Endothelial cell of umbilical vein (primary cell): ENCODE results near the gene PHOSPHO1. TPM values are rescaled to one million over a fixed set of nuclear protein-coding genes. Genes with fewer than 3 reads are reported as not detected.

ENCODE experiments used
- BruUV-seq: library from RNA; stranded (reverse); fragments of 400-500 nt; replicated peaks from 2 replicates; lab custom pipeline; 2021; lab: Mats Ljungman, UMichigan
- CTCF ChIA-PET: fragments of 300-600, 350-600 bp; sonication (Branson Sonifier 250); formaldehyde crosslinking; loops from one replicate; lab custom pipeline; 2021; ENCODE audit warnings: antibody characterized with exemption, inconsistent platforms; lab: Charles Lee
- POLR2A ChIA-PET: fragments of 300-600, 350-600 bp; sonication (Branson Sonifier 250); formaldehyde crosslinking; loops from one replicate; lab custom pipeline; 2021; ENCODE audit warnings: antibody characterized with exemption, inconsistent platforms; lab: Charles Lee
- DNase-seq: peaks from one replicate; pipeline ENCODE4 v3.0.0-alpha.2; 2011; ENCODE audit warnings: low read depth, low spot score
- FAIRE-seq: peaks from 2 replicates; lab custom pipeline; 2011; peaks lifted over from hg19 to GRCh38; lab: Jason Lieb, UNC
- H2AFZ ChIP-seq: 2 replicates; pipeline ENCODE4 v1.6.0; 2012; ENCODE audit warnings: low read depth, low read length, control low read depth, inconsistent platforms
- H3K27ac ChIP-seq: 2 replicates; pipeline ENCODE4 v1.5.1; 2011; ENCODE audit warnings: low read depth, mild to moderate bottlenecking, control low read depth, low read length, moderate library complexity; ENCODE audit not compliant: insufficient read depth
- H3K27me3 ChIP-seq, 2 experiments: 2 replicates each; pipeline versions ENCODE4 v1.6.0 to v1.6.1; 2011; ENCODE audit warnings: low read length in 2 of 2, mixed read lengths in 1 of 2; ENCODE audit not compliant: control insufficient read depth in 2 of 2, insufficient read depth in 2 of 2
- H3K36me3 ChIP-seq, 2 experiments: 2 replicates in 1 of 2; 3 replicates in 1 of 2; pipeline ENCODE4 v1.5.1; 2011; ENCODE audit warnings: low read length in 2 of 2, mild to moderate bottlenecking in 1 of 2, moderate library complexity in 1 of 2; ENCODE audit not compliant: control insufficient read depth in 2 of 2, insufficient read depth in 2 of 2; ENCODE audit errors: extremely low read depth in 1 of 2
- H3K4me1 ChIP-seq: 3 replicates; pipeline ENCODE4 v1.5.1; 2011; ENCODE audit warnings: mild to moderate bottlenecking, low read length; ENCODE audit not compliant: control insufficient read depth, insufficient read depth; ENCODE audit errors: extremely low read depth
- H3K4me2 ChIP-seq: 2 replicates; pipeline ENCODE4 v1.6.1; 2011; ENCODE audit warnings: low read length, control low read depth, mixed read lengths; ENCODE audit not compliant: insufficient read depth
- H3K4me3 ChIP-seq, 3 experiments: fragments of 200-600 bp in 1 of 3; sonication (generic), shearing (Covaris generic) in 1 of 3; replicated peaks in 1 of 3; 2 replicates each; pipeline ENCODE4 v1.5.1; 2011 to 2016; ENCODE audit warnings: control low read depth in 3 of 3, low read length in 3 of 3, mild to moderate bottlenecking in 2 of 3, inconsistent platforms in 1 of 3, low read depth in 1 of 3, moderate library complexity in 1 of 3; ENCODE audit not compliant: insufficient read depth in 1 of 3
- H3K79me2 ChIP-seq: 2 replicates; pipeline ENCODE4 v1.6.0; 2012; ENCODE audit warnings: low read length, inconsistent platforms; ENCODE audit not compliant: control insufficient read depth, insufficient read depth
- H3K9ac ChIP-seq: replicated peaks from 2 replicates; pipeline ENCODE3; 2011; ENCODE audit warnings: low read length, control low read depth; ENCODE audit not compliant: insufficient read depth; ENCODE audit errors: extremely low read depth
- H3K9me1 ChIP-seq: replicated peaks from 3 replicates; pipeline ENCODE4 v1.6.0; 2011; ENCODE audit warnings: mild to moderate bottlenecking, low read length; ENCODE audit not compliant: control insufficient read depth, insufficient read depth; ENCODE audit errors: extremely low read depth
- H3K9me3 ChIP-seq: replicated peaks from 2 replicates; pipeline ENCODE4 v1.5.1; 2012; ENCODE audit warnings: low read length, inconsistent platforms; ENCODE audit not compliant: control insufficient read depth, insufficient read depth
- H4K20me1 ChIP-seq: replicated peaks from 2 replicates; pipeline ENCODE3; 2011; ENCODE audit warnings: mild to moderate bottlenecking, low read length; ENCODE audit not compliant: control insufficient read depth, insufficient read depth; ENCODE audit errors: extremely low read depth
- CTCF ChIP-seq, 2 donors: IDR thresholded peaks; 1 replicate in 1 of 2; 2 replicates in 1 of 2; pipeline ENCODE4 v1.5.1; 2011; ENCODE audit warnings: low read length in 2 of 2, mild to moderate bottlenecking in 2 of 2, moderate library complexity in 2 of 2, control low read depth in 1 of 2, inconsistent platforms in 1 of 2, low read depth in 1 of 2; ENCODE audit not compliant: insufficient read depth in 1 of 2; ENCODE audit errors: extremely low read depth in 1 of 2
- EZH2 ChIP-seq: IDR thresholded peaks from 2 replicates; pipeline ENCODE4 v1.6.1; 2012; ENCODE audit warnings: borderline replicate concordance, low read depth, mild to moderate bottlenecking, moderate library complexity, low read length, inconsistent platforms; ENCODE audit not compliant: severe bottlenecking
- FOS ChIP-seq: IDR thresholded peaks from 2 replicates; pipeline ENCODE4 v1.6.1; 2011; ENCODE audit warnings: mild to moderate bottlenecking, low read length, moderate library complexity, borderline replicate concordance; ENCODE audit not compliant: insufficient read depth
- GATA2 ChIP-seq: IDR thresholded peaks from 2 replicates; pipeline ENCODE4 v1.7.0; 2011; ENCODE audit warnings: low read depth, mild to moderate bottlenecking, moderate library complexity, mixed read lengths, low read length; ENCODE audit not compliant: insufficient read length, insufficient read depth
- JUN ChIP-seq: IDR thresholded peaks from 2 replicates; pipeline ENCODE4 v1.6.1; 2011; ENCODE audit warnings: borderline replicate concordance, low read depth; ENCODE audit not compliant: insufficient read length, insufficient read depth
- MAX ChIP-seq: IDR thresholded peaks from 2 replicates; pipeline ENCODE4 v1.6.1; 2011; ENCODE audit not compliant: insufficient read depth, insufficient read length
- MYC ChIP-seq: IDR thresholded peaks from one replicate; pipeline ENCODE4 v1.6.1; 2011; ENCODE audit warnings: mild to moderate bottlenecking, low read depth, low read length
- POLR2A ChIP-seq: IDR thresholded peaks from 2 replicates; pipeline ENCODE4 v1.6.1; 2012; ENCODE audit warnings: low read depth, mild to moderate bottlenecking, control low read depth, low read length
- POLR2AphosphoS5 ChIP-seq: IDR thresholded peaks from 2 replicates; pipeline ENCODE4 v1.6.1; 2012; ENCODE audit warnings: low read depth, mild to moderate bottlenecking, control low read depth, low read length, moderate library complexity; ENCODE audit not compliant: insufficient read depth
- dilution Hi-C: fragments of 300-500 bp; cut with MboI; formaldehyde crosslinking; loops from one replicate; pipeline ENCODE4 v1.15.0; 2019; ENCODE audit warnings: low sequenced_read_pairs; ENCODE audit not compliant: extremely low pct_ligation_motif_present
- intact Hi-C: fragments of 100-400 bp; cut with micrococcal nuclease; formaldehyde crosslinking; loops from one replicate; pipeline ENCODE4 v1.10.0; 2022
- polyA plus RNA-seq, 4 experiments: library from polyadenylated mRNA; depleted of rRNA in 3 of 4; stranded (reverse) in 3 of 4; unstranded in 1 of 4; fragments of >200 nt; gene quantifications; 2 replicates each; pipeline versions ENCODE4 v1.2.1 to v1.2.3, GENCODE V29; 2011 to 2012; ENCODE audit warnings: missing spikeins in 1 of 4
- total RNA-seq: library from RNA; stranded (reverse); gene quantifications from 2 replicates; pipeline ENCODE4 v1.2.3, GENCODE V29; 2021

The PHOSPHO1 gene
- total and polyA plus RNA-seq, 2 donors (not counting 3 experiments of a cell fraction or from before 2014, with no cell fraction given): 0.23 TPM; not detected in 1

GRCh38 chr17:49269356-49269755 lies 38.8 kb upstream of the PHOSPHO1 start:
- intact Hi-C loops (no loop called here), dilution Hi-C loops (no loop called here)
- Histone ChIP-seq H3K4me1 (no peaks in the 10 kb centered on the region), H3K36me3 (no peaks in the 10 kb centered on the region), H3K9me1 (no peaks in the 10 kb centered on the region), H3K4me3 (no peak overlapping the region), H2AFZ (no peak overlapping the region), H4K20me1 (no peaks in the 10 kb centered on the region), H3K79me2 (no peaks in the 10 kb centered on the region), H3K9me3 (no peaks in the 10 kb centered on the region), H3K27ac (no peak overlapping the region), H3K9ac (no peak overlapping the region), H3K27me3 (peaks cover 0 to 1% of the 10 kb centered on the region in 2 experiments), H3K4me2 (no peak overlapping the region)
- ChIA-PET CTCF (no interaction called here), POLR2A (no interaction called here)
- TF ChIP-seq MYC: no peak
- no peak for TF ChIP-seq EZH2
- TF ChIP-seq FOS: no peak
- no peak for TF ChIP-seq POLR2AphosphoS5
- no peak for TF ChIP-seq CTCF (IDR thresholded peaks at IDR 0.05; ENCODE audit: extremely low read depth in 1 of 2, insufficient read depth in 1 of 2, low read depth in 1 of 2, low read length in 2 of 2)
- no peak for TF ChIP-seq POLR2A
- TF ChIP-seq GATA2: no peak
- TF ChIP-seq MAX: no peak
- TF ChIP-seq JUN: no peak
- DNase-seq: no peak
- no TSS peak for BruUV-seq
- no peak for FAIRE-seq
